Uterus (tissue), 4 donors: ENCODE results near the gene GNPTAB. TPM values are rescaled to one million over a fixed set of nuclear protein-coding genes. Genes with fewer than 3 reads are reported as not detected.

ENCODE experiments used
- DNase-seq, 2 donors: peaks; one replicate each; pipeline ENCODE4 v3.0.0-alpha.2; 2019 to 2020
- H3K27ac ChIP-seq, 2 donors: fragments of 200-600 bp; sonication (generic); 1 replicate in 1 of 2; 2 replicates in 1 of 2; pipeline ENCODE4 v1.5.1; 2016 to 2018
- H3K27me3 ChIP-seq, 2 donors: fragments of 200-600 bp; sonication (generic); one replicate each; pipeline ENCODE4 v1.5.1; 2018 to 2019; ENCODE audit warnings: control low read depth in 1 of 2
- H3K36me3 ChIP-seq, 2 donors: fragments of 200-600 bp; sonication (generic); one replicate each; pipeline ENCODE4 v1.5.1; 2019; ENCODE audit warnings: control low read depth in 1 of 2
- H3K4me1 ChIP-seq, 2 donors: fragments of 200-600 bp; sonication (generic); one replicate each; pipeline ENCODE4 v1.5.1; 2018 to 2019; ENCODE audit warnings: control low read depth in 1 of 2
- H3K4me3 ChIP-seq, 2 donors: fragments of 200-600 bp; sonication (generic); 1 replicate in 1 of 2; 2 replicates in 1 of 2; pipeline ENCODE4 v1.5.1; 2018 to 2019; ENCODE audit warnings: mild to moderate bottlenecking in 1 of 2
- H3K9me3 ChIP-seq, 2 donors: fragments of 200-600 bp; sonication (generic); one replicate each; pipeline ENCODE4 v1.5.1; 2019; ENCODE audit warnings: control low read depth in 1 of 2
- CTCF ChIP-seq, 4 experiments: fragments of 200-600 bp in 2 of 4; fragments of 450-650 bp in 2 of 4; sonication (generic) in 2 of 4; IDR thresholded peaks; one replicate each; pipeline ENCODE4 v1.5.1; 2016 to 2019; ENCODE audit warnings: antibody characterized with exemption in 4 of 4, mild to moderate bottlenecking in 2 of 4, moderate library complexity in 1 of 4
- POLR2A ChIP-seq, 2 donors: fragments of 450-650 bp; IDR thresholded peaks; one replicate each; pipeline ENCODE4 v1.6.1; 2016; ENCODE audit warnings: antibody characterized with exemption in 2 of 2, mild to moderate bottlenecking in 1 of 2, moderate library complexity in 1 of 2
- intact Hi-C: fragments of 100-400 bp; cut with DNase I; formaldehyde crosslinking; loops from one replicate; pipeline ENCODE4 v1.15.1; 2023; ENCODE audit warnings: low total_unique reads
- total RNA-seq, 4 donors: library from RNA; depleted of rRNA in 3 of 4; stranded (reverse); fragments of >200 nt in 3 of 4; gene quantifications; one replicate each; pipeline versions ENCODE4 v1.1.0 to v1.2.4, GENCODE V29; 2014 to 2023
- donor health status: DM: yes; HTN: yes; CAD: no.

Gene GNPTAB
- total RNA-seq, 4 donors from 2014 or later: 3.8 to 38.7 (median 26.1) TPM

DNA sequence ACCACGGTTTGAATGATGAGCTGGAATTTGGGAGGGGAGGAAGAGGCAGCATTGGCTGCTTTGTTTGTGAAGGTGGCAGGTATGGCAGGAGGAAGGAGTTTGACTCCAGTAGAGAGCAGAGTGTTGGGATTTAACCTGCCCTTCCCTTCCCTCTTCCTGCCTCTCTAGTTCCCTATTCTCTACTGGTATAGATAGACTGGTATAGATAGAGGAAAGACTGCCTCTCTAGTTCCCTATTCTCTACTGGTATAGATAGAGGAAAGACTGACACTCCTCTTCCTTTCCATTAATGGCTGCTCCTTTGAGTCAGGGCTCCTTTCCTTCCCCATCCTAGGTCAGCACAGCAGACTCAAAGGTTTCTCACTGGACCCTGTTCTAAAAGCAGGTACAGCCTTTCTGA is 83.1 kb downstream of the GNPTAB start:
- no peak for DNase-seq
- Histone ChIP-seq H3K4me3 (no peak overlapping the region), H3K27me3 (no peaks in the 10 kb centered on the region), H3K36me3 (no peaks in the 10 kb centered on the region), H3K27ac (no peak overlapping the region), H3K4me1 (no peaks in the 10 kb centered on the region), H3K9me3 (no peaks in the 10 kb centered on the region)
- TF ChIP-seq CTCF (IDR thresholded peaks at IDR 0.05): no peak
- TF ChIP-seq POLR2A (IDR thresholded peaks at IDR 0.05): no peak
- intact Hi-C loops: no loop called here

GRCh38 chr12:101746661-101747060 is 84.1 kb downstream of the GNPTAB start:
- no peaks in the 10 kb centered on the region for H3K4me1 ChIP-seq
- H3K9me3 ChIP-seq: no peaks in the 10 kb centered on the region
- no peak for DNase-seq
- H3K36me3 ChIP-seq: no peaks in the 10 kb centered on the region
- H3K27me3 ChIP-seq: no peaks in the 10 kb centered on the region
- no peak overlapping the region for H3K27ac ChIP-seq
- intact Hi-C loops: no loop called here
- no peak overlapping the region for H3K4me3 ChIP-seq
- TF ChIP-seq CTCF (IDR thresholded peaks at IDR 0.05) (no peak), POLR2A (IDR thresholded peaks at IDR 0.05) (no peak)

DNA sequence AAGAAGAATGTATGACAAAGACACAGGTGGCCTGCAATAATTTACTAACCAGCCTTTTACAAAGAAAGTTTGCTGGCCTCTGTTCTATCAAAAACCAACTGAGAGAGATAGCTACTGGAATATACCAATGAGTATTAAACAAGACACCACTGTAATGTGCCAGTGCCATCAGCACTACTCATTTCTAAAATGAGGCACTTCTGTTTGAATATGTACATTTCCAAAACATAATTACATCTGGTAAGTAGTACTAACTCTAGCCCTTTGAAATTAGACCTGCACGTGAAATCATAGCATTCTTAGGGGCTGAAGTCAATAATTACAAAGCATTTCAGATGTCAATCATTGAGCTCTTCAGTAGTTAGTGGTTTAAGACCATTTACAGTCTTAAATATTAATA is 84.6 kb downstream of the GNPTAB start:
- H3K9me3 ChIP-seq: no peaks in the 10 kb centered on the region
- intact Hi-C loops: no loop called here
- H3K36me3 ChIP-seq: no peaks in the 10 kb centered on the region
- no peaks in the 10 kb centered on the region for H3K27me3 ChIP-seq
- H3K4me3 ChIP-seq: no peak overlapping the region
- TF ChIP-seq POLR2A (IDR thresholded peaks at IDR 0.05): no peak
- H3K27ac ChIP-seq: no peak overlapping the region
- no peak for DNase-seq
- H3K4me1 ChIP-seq: no peaks in the 10 kb centered on the region

DNA sequence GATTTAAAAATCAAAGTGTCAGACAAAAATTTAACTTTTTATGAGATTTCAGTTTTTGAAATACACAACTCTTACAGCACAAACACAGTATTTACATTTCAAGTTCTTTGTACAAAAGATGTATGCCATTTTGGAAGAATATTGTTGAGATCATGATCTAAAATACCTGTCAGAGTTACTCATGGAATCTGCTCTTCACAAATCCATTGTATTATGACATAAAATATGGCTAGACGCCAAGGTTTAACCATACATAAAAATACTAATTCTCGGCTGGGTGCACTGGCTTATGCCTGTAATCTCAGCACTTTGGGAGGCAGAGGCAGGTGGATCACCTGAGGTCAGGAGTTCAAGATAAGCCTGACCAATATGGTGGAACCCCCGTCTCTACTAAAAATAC is 85.3 kb downstream of the GNPTAB start:
- no peaks in the 10 kb centered on the region for H3K36me3 ChIP-seq
- H3K27ac ChIP-seq: no peak overlapping the region
- H3K9me3 ChIP-seq: no peaks in the 10 kb centered on the region
- H3K4me1 ChIP-seq: no peaks in the 10 kb centered on the region
- TF ChIP-seq POLR2A (IDR thresholded peaks at IDR 0.05) (no peak), CTCF (IDR thresholded peaks at IDR 0.05) (no peak)
- no peak for DNase-seq
- H3K27me3 ChIP-seq: no peaks in the 10 kb centered on the region
- intact Hi-C loops: no loop called here
- H3K4me3 ChIP-seq: no peak overlapping the region

- Histone ChIP-seq H3K27me3 (no peaks in the 10 kb centered on the region), H3K4me3 (no peak overlapping the region), H3K27ac (no peak overlapping the region), H3K4me1 (no peaks in the 10 kb centered on the region), H3K36me3 (no peaks in the 10 kb centered on the region), H3K9me3 (no peaks in the 10 kb centered on the region)
- no peak for TF ChIP-seq CTCF (IDR thresholded peaks at IDR 0.05)
- TF ChIP-seq POLR2A (IDR thresholded peaks at IDR 0.05): no peak
- no peak for DNase-seq
- intact Hi-C loops: no loop called here
Measured at GRCh38 chr12:101743724-101744472, 86.9 kb downstream of the GNPTAB start.
